Esophagus (tissue), 2 donors: ENCODE data around the gene MYOCD. TPM values are rescaled to one million over a fixed set of nuclear protein-coding genes. Genes with fewer than 3 reads are reported as not detected.
A peak's percentile ranks its signal among the peaks of the same experiment; 100 is the strongest.

Source experiments
- H3K27ac ChIP-seq, 2 donors: one replicate each; pipeline ENCODE4 v1.5.1; 2013; ENCODE audit warnings: low read depth in 2 of 2, mild to moderate bottlenecking in 2 of 2, inconsistent platforms in 1 of 2, low read length in 1 of 2, moderate library complexity in 1 of 2
- H3K27me3 ChIP-seq, 2 donors: one replicate each; pipeline ENCODE4 v1.6.1; 2013; ENCODE audit warnings: low read length in 2 of 2, control low read depth in 1 of 2, mild to moderate bottlenecking in 1 of 2; ENCODE audit not compliant: insufficient read depth in 2 of 2, control insufficient read depth in 1 of 2
- H3K36me3 ChIP-seq, 2 donors: one replicate each; pipeline ENCODE4 v1.6.1; 2013; ENCODE audit warnings: low read length in 1 of 2; ENCODE audit not compliant: control insufficient read depth in 2 of 2, insufficient read depth in 2 of 2
- H3K4me1 ChIP-seq, 2 donors: one replicate each; pipeline ENCODE4 v1.6.1; 2013; ENCODE audit warnings: low read length in 1 of 2; ENCODE audit not compliant: control insufficient read depth in 2 of 2, insufficient read depth in 2 of 2
- H3K4me3 ChIP-seq, 2 donors: one replicate each; pipeline ENCODE4 v1.5.1; 2013; ENCODE audit warnings: low read length in 2 of 2, mild to moderate bottlenecking in 2 of 2, low read depth in 1 of 2, moderate library complexity in 1 of 2
- H3K9me3 ChIP-seq, 2 donors: one replicate each; pipeline ENCODE4 v1.6.1; 2013; ENCODE audit warnings: mild to moderate bottlenecking in 2 of 2, low read depth in 1 of 2, low read length in 1 of 2, moderate library complexity in 1 of 2; ENCODE audit not compliant: control insufficient read depth in 2 of 2, insufficient read depth in 1 of 2
- WGBS, 2 donors: extraction: QIAGEN DNeasy Blood & Tissue Kit; methylation state at CpG; one replicate each; pipeline ENCODE4 v1.1.7; 2013; 5-methylcytosine and 5-hydroxymethylcytosine counted together
- polyA plus RNA-seq, 2 donors: library from polyadenylated mRNA; stranded (reverse); fragments of 200-250 nt; gene quantifications; one replicate each; pipeline ENCODE4 v1.2.3, GENCODE V29; 2013
- donor health status: healthy with polysubstance abuse.
- donor health status: Bipolar disorder and iron deficiency.

MYOCD gene
- polyA plus RNA-seq, 2 donors: 1.2 to 2.3 TPM

DNA sequence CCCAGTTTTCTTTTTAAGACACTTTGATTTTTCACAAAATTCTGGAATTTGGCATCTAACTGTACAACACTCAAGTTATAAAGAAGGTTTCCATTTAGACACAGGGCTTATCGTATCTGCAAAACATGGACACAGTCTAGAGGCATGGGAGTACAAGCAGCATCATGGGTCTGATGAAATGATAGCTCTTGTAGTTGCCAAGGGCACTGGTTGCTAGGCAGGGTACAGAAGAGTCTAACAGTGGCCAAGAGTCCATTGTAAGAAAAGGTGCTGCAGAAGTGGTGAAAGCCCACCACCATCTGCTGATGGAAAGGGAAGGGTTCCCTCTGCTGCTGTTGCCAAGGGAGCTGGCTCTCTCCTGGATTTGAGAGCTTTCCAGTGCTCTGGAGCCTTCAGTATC, 20.8 kb downstream of the MYOCD start:
- no peaks in the 10 kb centered on the region for H3K27me3 ChIP-seq
- H3K27ac ChIP-seq: no peak overlapping the region
- no peak overlapping the region for H3K4me3 ChIP-seq
- 77 to 86% methylated on average over 1 of the region's 1 CpG for WGBS, 2 donors
- no peaks in the 10 kb centered on the region for H3K36me3 ChIP-seq
- H3K9me3 ChIP-seq: no peaks in the 10 kb centered on the region
- H3K4me1 ChIP-seq: peaks cover 0 to 5% of the 10 kb centered on the region in 2 donors

GRCh38 chr17:12688382-12688781, 22.7 kb downstream of the MYOCD start:
- H3K36me3 ChIP-seq: no peaks in the 10 kb centered on the region
- H3K27me3 ChIP-seq: no peaks in the 10 kb centered on the region
- H3K9me3 ChIP-seq: no peaks in the 10 kb centered on the region
- 75% methylated on average over 3 of the region's 3 CpGs for WGBS, 2 donors
- H3K4me1 ChIP-seq: no peaks in the 10 kb centered on the region
- H3K4me3 ChIP-seq: no peak overlapping the region
- no peak overlapping the region for H3K27ac ChIP-seq

- H3K27me3 ChIP-seq: no peaks in the 10 kb centered on the region
- no peaks in the 10 kb centered on the region for H3K4me1 ChIP-seq
- peak overlapping the region; percentile 40 to 51 for H3K27ac ChIP-seq
- 56 to 67% methylated on average over 6 of the region's 6 CpGs for WGBS, 2 donors
- no peaks in the 10 kb centered on the region for H3K36me3 ChIP-seq
- no peak overlapping the region for H3K4me3 ChIP-seq
- H3K9me3 ChIP-seq: no peaks in the 10 kb centered on the region
Observed at GRCh38 chr17:12691173-12691572, 25.5 kb downstream of the MYOCD start.

DNA sequence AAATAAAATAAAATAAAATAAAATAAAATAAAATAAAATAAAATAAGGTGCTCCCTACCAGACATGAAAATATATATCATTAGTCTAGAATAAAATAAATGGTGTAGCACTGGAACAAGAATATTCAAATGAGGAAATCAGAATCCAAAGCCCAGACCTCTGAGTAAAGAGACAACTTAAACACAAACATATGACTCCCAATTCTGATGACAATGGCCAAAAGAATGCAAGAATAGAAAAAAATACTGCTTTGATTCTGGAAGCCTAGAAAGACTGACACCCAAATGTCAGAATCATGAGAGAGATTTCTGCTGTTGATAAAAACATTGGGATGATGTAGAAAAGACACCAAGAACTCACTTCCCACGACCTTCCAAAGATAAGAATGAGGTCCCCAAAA, 27.9 kb downstream of the MYOCD start:
- no peak overlapping the region for H3K4me3 ChIP-seq
- H3K4me1 ChIP-seq: no peaks in the 10 kb centered on the region
- H3K27ac ChIP-seq: no peak overlapping the region
- 30 to 45% methylated on average over 1 of the region's 1 CpG for WGBS, 2 donors
- H3K27me3 ChIP-seq: no peaks in the 10 kb centered on the region
- no peaks in the 10 kb centered on the region for H3K9me3 ChIP-seq
- no peaks in the 10 kb centered on the region for H3K36me3 ChIP-seq

GRCh38 chr17:12706070-12706469, 40.4 kb downstream of the MYOCD start:
- Histone ChIP-seq H3K27ac (no peak overlapping the region), H3K36me3 (no peaks in the 10 kb centered on the region), H3K27me3 (no peaks in the 10 kb centered on the region), H3K4me1 (no peaks in the 10 kb centered on the region), H3K4me3 (no peak overlapping the region), H3K9me3 (no peaks in the 10 kb centered on the region)
- WGBS, 2 donors: 37% methylated on average over 4 of the region's 4 CpGs

DNA sequence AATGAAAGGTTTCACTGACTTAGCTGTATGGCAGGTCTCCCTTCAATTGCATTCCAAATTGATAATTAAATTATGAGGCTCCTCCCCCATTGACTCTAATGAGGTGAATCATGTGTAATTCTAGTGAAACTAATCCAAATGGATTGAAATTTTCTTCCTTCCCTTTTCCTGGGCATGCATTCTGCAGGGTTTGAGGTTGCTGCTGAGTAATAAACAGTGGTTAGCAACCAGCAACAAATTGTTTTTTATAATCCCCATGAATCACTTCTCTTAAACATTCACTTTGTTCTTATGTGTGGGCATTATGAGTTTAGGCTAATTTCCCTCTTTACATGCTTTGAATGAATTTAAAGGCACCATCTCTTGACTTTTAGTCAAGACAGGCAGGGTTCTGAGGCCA, 43.4 kb downstream of the MYOCD start:
- Histone ChIP-seq H3K27ac (no peak overlapping the region), H3K27me3 (no peaks in the 10 kb centered on the region), H3K36me3 (no peaks in the 10 kb centered on the region), H3K4me1 (no peaks in the 10 kb centered on the region), H3K4me3 (no peak overlapping the region), H3K9me3 (no peaks in the 10 kb centered on the region)

GRCh38 chr17:12712415-12712814, 46.7 kb downstream of the MYOCD start:
- H3K27me3 ChIP-seq: no peaks in the 10 kb centered on the region
- no peaks in the 10 kb centered on the region for H3K9me3 ChIP-seq
- 48 to 57% methylated on average over 4 of the region's 4 CpGs for WGBS, 2 donors
- no peaks in the 10 kb centered on the region for H3K36me3 ChIP-seq
- H3K4me1 ChIP-seq: no peaks in the 10 kb centered on the region
- no peak overlapping the region for H3K4me3 ChIP-seq
- no peak overlapping the region for H3K27ac ChIP-seq

- H3K36me3 ChIP-seq: no peaks in the 10 kb centered on the region
- H3K27me3 ChIP-seq: no peaks in the 10 kb centered on the region
- 41 to 44% methylated on average over 3 of the region's 3 CpGs for WGBS, 2 donors
- H3K4me1 ChIP-seq: no peaks in the 10 kb centered on the region
- H3K4me3 ChIP-seq: no peak overlapping the region
- H3K27ac ChIP-seq: no peak overlapping the region
- H3K9me3 ChIP-seq: no peaks in the 10 kb centered on the region
Observed at GRCh38 chr17:12712941-12713340, 47.3 kb downstream of the MYOCD start.

DNA sequence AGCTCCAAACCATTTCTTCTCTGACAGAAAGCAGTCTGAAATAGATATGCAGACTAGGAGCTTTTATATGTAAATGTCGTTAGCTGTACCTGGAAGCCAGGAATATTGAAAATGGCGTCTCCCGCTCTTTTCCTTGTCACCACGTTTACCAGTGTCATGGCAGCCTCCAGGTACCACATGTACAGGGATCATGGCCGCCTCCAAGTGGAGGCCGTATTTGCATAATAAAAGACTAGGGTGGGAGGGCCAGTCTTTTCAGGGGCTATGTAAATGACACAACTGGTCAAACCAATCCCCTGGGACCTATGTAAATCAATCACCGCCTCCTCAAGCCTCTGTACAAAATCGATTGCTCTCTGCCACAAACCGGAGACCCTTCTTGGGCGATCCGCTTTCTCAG, 54.3 kb downstream of the MYOCD start:
- H3K27ac ChIP-seq: no peak overlapping the region
- H3K27me3 ChIP-seq: no peaks in the 10 kb centered on the region
- WGBS, 2 donors: 95 to 96% methylated on average over 11 of the region's 11 CpGs
- H3K9me3 ChIP-seq: no peaks in the 10 kb centered on the region
- no peaks in the 10 kb centered on the region for H3K4me1 ChIP-seq
- no peak overlapping the region for H3K4me3 ChIP-seq
- no peaks in the 10 kb centered on the region for H3K36me3 ChIP-seq

- Histone ChIP-seq H3K4me1 (no peaks in the 10 kb centered on the region), H3K4me3 (no peak overlapping the region), H3K9me3 (no peaks in the 10 kb centered on the region), H3K36me3 (no peaks in the 10 kb centered on the region), H3K27ac (peak overlapping the region in 1 of 2 donors; percentile 5), H3K27me3 (no peaks in the 10 kb centered on the region)
- WGBS, 2 donors: 67 to 84% methylated on average over 1 of the region's 1 CpG
Observed at GRCh38 chr17:12721581-12721980, 55.9 kb downstream of the MYOCD start.
